HG03103 (cell line): ENCODE results near the gene CGB3.

Source experiments
- ATAC-seq: cut with Tn5 transposase; IDR thresholded peaks from one replicate; pipeline ENCODE4 v1.9.1; 2021; ENCODE audit warnings: low read depth; ENCODE audit not compliant: unreplicated experiment

Gene CGB3

GRCh38 chr19:48991011-48991609, 33.0 kb downstream of the CGB3 start:
- no peak for ATAC-seq

GRCh38 chr19:48990400-48990799, 33.7 kb downstream of the CGB3 start:
- ATAC-seq: no peak

GRCh38 chr19:48989701-48990291, 34.3 kb downstream of the CGB3 start:
- ATAC-seq: no peak

DNA sequence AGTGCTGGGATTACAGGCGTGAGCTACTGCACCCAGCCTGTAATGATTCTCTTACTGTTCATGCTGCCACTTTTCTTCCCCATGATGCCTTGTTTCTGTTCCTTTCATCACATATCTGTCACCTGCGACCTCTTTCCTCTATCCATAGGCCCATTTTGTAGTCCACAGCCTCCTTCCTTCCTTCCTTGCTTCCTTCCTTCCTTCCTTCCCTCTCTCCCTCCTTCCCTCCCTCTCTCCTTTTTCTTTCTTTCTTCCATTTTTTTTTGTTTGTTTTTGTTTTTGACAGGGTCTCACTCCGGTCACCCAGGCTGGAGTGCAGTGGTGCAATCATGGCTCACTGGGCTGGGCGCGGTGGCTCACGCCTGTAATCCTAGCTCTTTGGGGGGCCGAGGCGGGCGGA, 35.3 kb downstream of the CGB3 start:
- ATAC-seq: no peak

GRCh38 chr19:48988286-48988685, 35.8 kb downstream of the CGB3 start:
- ATAC-seq: no peak

DNA sequence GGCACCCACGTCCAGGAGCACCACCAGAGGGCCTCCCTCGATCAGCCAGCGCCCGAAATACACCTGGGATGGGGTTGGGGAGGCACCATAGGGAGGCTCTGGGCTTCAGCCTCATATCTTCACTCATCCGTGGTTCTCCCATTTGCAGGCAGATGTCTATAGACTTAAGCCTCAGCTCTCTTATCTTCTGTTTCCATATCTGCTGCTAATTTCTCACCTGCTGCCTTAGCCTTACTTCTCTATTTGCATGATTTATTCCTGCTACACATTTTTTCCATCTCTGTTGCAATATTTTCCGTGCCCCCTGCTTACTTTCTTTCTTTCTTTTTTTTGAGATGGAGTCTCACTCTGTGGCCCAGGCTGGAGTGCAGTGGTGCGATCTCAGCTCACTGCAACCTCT, 36.8 kb downstream of the CGB3 start:
- no peak for ATAC-seq

GRCh38 chr19:48986211-48986610, 37.9 kb downstream of the CGB3 start:
- no peak for ATAC-seq

GRCh38 chr19:48985711-48986110, 38.4 kb downstream of the CGB3 start:
- no peak for ATAC-seq

DNA sequence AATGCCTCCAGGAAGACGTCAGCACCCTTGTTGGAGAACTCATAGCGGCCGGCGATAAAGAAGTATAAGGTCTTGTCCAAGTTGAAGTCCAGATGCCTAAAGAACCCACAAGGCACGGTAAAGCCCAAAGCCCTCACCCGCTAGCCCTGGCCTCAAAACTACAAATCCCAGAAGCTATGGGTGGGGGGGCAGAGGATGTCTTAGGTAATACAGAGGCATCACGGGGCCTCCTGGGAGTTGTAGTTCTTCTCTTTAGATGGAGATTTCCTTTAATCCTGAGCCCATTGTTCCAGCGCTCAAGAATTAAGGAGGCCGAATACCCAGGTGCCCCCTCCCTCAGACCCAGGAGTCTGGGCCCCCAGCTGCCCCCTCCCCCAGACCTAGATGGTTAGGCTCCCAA, 41.9 kb downstream of the CGB3 start:
- ATAC-seq: no peak

- ATAC-seq: no peak
Measured at GRCh38 chr19:48977061-48977460, 47.1 kb downstream of the CGB3 start.

DNA sequence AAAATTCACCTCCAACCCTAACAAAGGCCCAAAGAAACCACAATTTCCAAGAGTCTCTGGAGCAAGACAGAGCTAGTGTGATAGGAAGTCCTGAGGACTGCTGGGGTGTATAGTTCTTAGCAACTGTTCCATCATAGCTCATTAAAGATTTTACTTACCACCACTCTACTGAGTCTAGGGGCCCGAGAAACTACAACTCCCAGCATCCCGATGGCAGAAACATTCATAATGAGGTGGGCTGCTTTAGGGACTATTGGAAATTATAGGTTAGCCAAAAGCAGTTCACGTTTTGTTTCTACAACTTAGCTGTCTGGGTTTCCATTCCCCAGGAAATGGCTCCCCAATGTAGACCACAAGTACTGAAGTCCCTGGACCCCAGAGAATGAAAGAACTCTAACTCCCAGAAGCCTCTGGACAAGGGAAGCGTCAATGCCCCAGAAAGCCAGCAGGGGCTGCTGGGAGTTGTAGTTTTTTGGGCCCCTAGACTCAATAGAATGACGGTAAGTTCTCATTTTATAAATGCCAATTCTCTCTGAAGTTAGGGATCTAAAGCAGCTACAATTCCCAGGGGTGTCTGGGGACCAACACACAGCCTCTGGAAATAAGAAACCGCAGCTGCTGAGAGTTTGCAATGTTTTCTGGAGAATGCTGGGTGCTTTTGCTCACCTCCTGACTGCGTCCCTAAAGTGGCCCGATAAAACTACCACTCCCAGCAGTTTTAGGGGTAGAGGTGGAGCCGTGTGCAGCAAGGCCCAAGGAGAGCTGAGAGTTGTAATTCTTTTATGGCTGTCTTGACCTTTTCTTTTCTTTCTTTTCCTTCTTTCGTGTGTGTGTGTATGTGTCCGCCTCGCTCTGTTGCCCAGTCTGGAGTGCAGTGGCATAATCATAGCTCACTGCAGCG, 47.9 kb downstream of the CGB3 start:
- no peak for ATAC-seq
